Spinal cord (tissue), 10 donors: ENCODE results near the gene FAM120B. TPM values are rescaled to one million over a fixed set of nuclear protein-coding genes. Genes with fewer than 3 reads are reported as not detected.
"Not testable (repeated sequence)": the region's sequence is repeated elsewhere in the genome, so short reads cannot be mapped to it uniquely, and the experiment has no call there.

ENCODE experiments used
- DNase-seq, 6 donors: peaks; one replicate each; pipeline versions ENCODE4 v3.0.0 to v3.0.0-alpha.2; 2013 to 2015; ENCODE audit warnings: low spot score in 6 of 6, low read depth in 4 of 6
- H3K27ac ChIP-seq: one replicate; pipeline ENCODE4 v1.5.1; 2013; ENCODE audit warnings: low read depth, low read length, control low read depth
- H3K27me3 ChIP-seq: one replicate; pipeline ENCODE4 v1.6.1; 2013; ENCODE audit warnings: low read length; ENCODE audit not compliant: control insufficient read depth, insufficient read depth
- H3K36me3 ChIP-seq: one replicate; pipeline ENCODE4 v1.6.1; 2013; ENCODE audit warnings: low read length; ENCODE audit not compliant: control insufficient read depth, insufficient read depth
- H3K4me1 ChIP-seq: one replicate; pipeline ENCODE4 v1.6.1; 2013; ENCODE audit warnings: low read length; ENCODE audit not compliant: control insufficient read depth, insufficient read depth
- H3K4me3 ChIP-seq: one replicate; pipeline ENCODE4 v1.5.1; 2013; ENCODE audit warnings: low read depth, low read length, control low read depth
- H3K9me3 ChIP-seq: one replicate; pipeline ENCODE4 v1.6.1; 2013; ENCODE audit warnings: low read length; ENCODE audit not compliant: control insufficient read depth, insufficient read depth
- WGBS: methylation state at CpG from one replicate; pipeline ENCODE4 v1.1.5; 2013; ENCODE audit warnings: missing lambda C conversion rate; ENCODE audit not compliant: insufficient coverage; 5-methylcytosine and 5-hydroxymethylcytosine counted together
- polyA plus RNA-seq, 2 donors: library from polyadenylated mRNA; unstranded; fragments of 120-200 nt; gene quantifications; one replicate each; pipeline ENCODE4 v1.2.1, GENCODE V29; 2013; ENCODE audit not compliant: insufficient read length in 2 of 2
- total RNA-seq, 2 donors: library from RNA; depleted of rRNA in 1 of 2; stranded (reverse); fragments of 120-200 nt in 1 of 2; fragments of >200 nt in 1 of 2; gene quantifications; one replicate each; pipeline versions ENCODE4 v1.2.3 to v1.2.4, GENCODE V29; 2013 to 2014
- donor health status: healthy.

Gene FAM120B
- total and polyA plus RNA-seq, 4 donors, result 29.0 to 40.2 (median 36.6) TPM

DNA sequence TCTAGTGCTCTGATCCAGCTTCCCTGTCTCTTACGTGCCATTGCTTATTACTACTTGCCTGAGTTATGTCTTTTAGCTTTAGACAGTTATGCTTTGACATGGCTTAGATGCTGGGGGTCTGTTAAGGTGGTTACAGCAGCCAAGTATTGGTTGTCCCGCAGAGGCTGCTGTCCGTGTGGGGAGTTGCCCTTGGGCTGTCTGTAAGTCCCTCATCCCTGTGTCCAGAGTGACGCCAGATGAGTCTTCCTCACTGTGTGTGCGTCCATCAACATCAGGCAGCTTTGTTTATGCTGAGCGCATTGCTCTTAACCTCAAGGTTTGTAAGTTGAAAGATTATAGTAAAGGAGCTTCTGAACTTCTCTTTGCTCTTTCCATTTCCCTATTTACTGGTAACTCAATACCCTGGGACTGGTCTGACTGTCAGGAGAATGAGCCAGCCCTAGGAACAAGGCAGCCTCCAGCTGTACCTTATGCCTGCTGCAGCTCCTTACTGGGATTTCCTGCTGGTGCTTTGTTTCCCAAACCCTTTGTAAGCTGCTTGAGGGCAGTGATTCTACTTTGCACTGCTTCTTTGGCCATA is 7.2 kb downstream of the FAM120B start:
- no peaks in the 10 kb centered on the region for H3K27me3 ChIP-seq
- no peaks in the 10 kb centered on the region for H3K4me1 ChIP-seq
- DNase-seq, result no peak
- no peak overlapping the region for H3K27ac ChIP-seq
- H3K9me3 ChIP-seq, result no peaks in the 10 kb centered on the region
- 85% methylated on average over 3 of the region's 6 CpGs for WGBS
- peaks cover 8% of the 10 kb centered on the region for H3K36me3 ChIP-seq
- no peak overlapping the region for H3K4me3 ChIP-seq

DNA sequence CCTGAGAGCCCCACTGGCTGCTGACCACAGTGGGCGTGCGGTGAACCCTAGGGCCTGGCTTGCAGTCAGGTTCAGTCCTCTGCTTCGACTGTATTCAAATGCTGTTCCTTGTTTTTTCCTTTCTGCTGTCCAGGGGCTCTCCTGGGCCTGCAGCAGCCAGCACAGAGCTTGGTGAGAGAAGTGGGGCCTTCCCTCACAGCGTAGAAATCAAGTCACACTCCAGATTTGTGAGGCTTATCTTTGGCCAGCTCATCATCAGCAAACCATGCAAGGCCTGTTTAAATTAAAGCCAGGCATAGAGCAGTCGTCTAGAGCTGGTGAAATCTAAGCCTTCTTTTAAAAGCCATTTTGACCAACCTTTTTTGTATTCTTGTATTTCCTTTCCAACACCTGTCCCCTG is 8.4 kb downstream of the FAM120B start:
- 91% methylated on average over 5 of the region's 5 CpGs for WGBS
- H3K9me3 ChIP-seq, result no peaks in the 10 kb centered on the region
- H3K36me3 ChIP-seq, result peaks cover 18% of the 10 kb centered on the region
- no peaks in the 10 kb centered on the region for H3K4me1 ChIP-seq
- no peak overlapping the region for H3K27ac ChIP-seq
- no peak for DNase-seq
- H3K27me3 ChIP-seq, result no peaks in the 10 kb centered on the region
- no peak overlapping the region for H3K4me3 ChIP-seq

DNA sequence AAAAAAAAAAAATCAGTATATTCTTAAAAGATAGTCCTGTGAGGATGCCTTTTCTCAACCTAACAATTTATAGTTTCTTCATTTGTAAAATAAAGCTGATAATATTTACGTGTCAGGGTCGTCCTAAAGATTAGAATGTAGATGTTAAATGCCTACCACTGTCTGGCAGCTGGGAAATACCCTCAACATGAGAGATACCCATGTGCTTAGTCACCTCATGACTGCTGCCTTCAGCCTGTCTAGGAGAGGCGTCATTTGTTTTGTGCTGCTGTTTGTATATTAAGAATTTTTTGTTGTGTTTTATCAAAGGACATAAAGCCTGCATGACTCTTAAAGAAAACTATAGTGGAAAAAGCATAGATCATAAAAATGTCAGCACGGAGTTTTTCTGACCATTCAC is 9.5 kb downstream of the FAM120B start:
- no peak for DNase-seq
- Histone ChIP-seq H3K36me3 (peaks cover 20% of the 10 kb centered on the region), H3K4me1 (no peaks in the 10 kb centered on the region), H3K9me3 (no peaks in the 10 kb centered on the region), H3K27me3 (no peaks in the 10 kb centered on the region), H3K27ac (no peak overlapping the region), H3K4me3 (no peak overlapping the region)
- no CpG with 5 or more reads among the region's 4 CpGs for WGBS

DNA sequence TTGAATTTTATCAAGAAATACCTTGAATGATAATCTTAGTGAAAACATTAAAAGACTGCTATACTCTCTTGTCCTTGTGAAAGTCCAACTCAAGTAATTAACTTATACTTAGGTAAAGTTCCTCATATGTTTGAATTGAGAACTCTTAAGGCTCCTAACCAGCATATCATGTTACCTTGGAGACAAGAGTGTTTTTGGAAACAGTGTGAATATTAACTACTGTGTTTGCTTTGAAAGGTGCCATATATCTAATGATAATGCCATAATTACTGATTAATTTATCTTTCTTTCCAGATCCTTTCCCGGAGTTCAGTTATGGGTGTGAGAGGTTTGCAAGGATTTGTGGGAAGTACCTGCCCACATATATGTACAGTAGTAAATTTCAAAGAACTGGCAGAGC is 10.5 kb downstream of the FAM120B start:
- H3K27me3 ChIP-seq, result no peaks in the 10 kb centered on the region
- no peaks in the 10 kb centered on the region for H3K9me3 ChIP-seq
- H3K4me3 ChIP-seq, result no peak overlapping the region
- no peak overlapping the region for H3K27ac ChIP-seq
- no peaks in the 10 kb centered on the region for H3K4me1 ChIP-seq
- peaks cover 20% of the 10 kb centered on the region for H3K36me3 ChIP-seq
- no CpG with 5 or more reads among the region's 1 CpG for WGBS
- no peak for DNase-seq

DNA sequence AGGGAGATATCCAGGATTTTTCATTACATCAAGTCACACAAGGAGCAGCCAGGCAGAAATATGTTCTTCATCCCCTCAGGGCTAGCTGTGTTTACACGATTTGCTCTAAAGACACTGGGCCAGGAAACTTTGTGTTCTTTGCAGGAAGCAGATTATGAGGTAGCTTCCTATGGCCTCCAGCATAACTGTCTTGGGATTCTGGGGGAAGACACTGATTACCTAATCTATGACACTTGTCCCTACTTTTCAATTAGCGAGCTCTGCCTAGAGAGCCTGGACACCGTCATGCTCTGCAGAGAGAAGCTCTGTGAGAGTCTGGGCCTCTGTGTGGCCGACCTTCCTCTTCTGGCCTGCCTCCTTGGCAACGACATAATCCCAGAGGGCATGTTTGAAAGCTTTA is 11.2 kb downstream of the FAM120B start:
- no peak for DNase-seq
- H3K36me3 ChIP-seq, result peaks cover 22% of the 10 kb centered on the region
- H3K27ac ChIP-seq, result no peak overlapping the region
- H3K9me3 ChIP-seq, result no peaks in the 10 kb centered on the region
- WGBS, result 93% methylated on average over 5 of the region's 5 CpGs
- no peaks in the 10 kb centered on the region for H3K27me3 ChIP-seq
- H3K4me1 ChIP-seq, result no peaks in the 10 kb centered on the region
- H3K4me3 ChIP-seq, result no peak overlapping the region

DNA sequence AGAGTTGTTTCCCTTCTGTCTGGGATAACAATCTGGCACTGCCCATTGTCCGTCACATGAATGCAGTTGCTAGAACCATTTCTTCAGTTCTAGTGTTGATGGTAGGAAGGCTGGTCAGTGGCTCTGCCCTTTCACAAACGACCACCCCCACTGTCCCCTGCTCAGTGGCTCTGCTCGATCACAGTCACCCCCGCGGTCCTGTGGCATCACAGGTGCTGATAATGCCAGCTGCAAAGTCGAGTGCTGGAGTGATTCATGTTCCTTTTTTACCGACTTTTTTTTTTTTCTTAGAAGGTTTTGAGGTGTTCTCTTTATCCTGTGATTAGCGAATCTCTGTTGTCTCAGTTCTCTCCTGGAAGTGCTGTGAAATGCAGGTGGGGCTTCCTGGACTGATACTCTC is 22.8 kb downstream of the FAM120B start:
- Histone ChIP-seq H3K4me1 (no peaks in the 10 kb centered on the region), H3K27me3 (no peaks in the 10 kb centered on the region), H3K9me3 (no peaks in the 10 kb centered on the region), H3K36me3 (peaks cover 46% of the 10 kb centered on the region), H3K27ac (no peak overlapping the region), H3K4me3 (no peak overlapping the region)
- no peak for DNase-seq
- WGBS, result 95% methylated on average over 6 of the region's 8 CpGs

DNA sequence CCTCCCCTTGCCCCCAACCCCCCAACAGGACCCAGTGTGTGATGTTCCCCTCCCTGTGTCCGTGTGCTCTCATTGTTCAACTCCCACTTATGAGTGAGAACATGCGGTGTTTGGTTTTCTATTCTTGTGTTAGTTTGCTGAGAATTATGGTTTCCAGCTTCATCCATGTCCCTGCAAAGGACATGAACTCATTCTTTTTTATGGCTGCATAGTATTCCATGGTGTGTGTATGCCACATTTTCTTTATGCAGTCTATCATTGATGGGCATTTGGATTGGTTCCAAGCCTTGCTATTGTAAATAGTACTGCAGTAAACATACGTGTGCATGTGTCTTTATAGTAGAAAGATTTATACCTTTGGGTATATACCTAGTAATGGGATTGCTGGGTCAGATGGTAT is 28.6 kb downstream of the FAM120B start:
- peaks cover 22% of the 10 kb centered on the region for H3K36me3 ChIP-seq
- not testable (repeated sequence) for H3K9me3 ChIP-seq, H3K4me1 ChIP-seq, DNase-seq, H3K27ac ChIP-seq, H3K4me3 ChIP-seq, H3K27me3 ChIP-seq
- no CpG with 5 or more reads among the region's 3 CpGs for WGBS

DNA sequence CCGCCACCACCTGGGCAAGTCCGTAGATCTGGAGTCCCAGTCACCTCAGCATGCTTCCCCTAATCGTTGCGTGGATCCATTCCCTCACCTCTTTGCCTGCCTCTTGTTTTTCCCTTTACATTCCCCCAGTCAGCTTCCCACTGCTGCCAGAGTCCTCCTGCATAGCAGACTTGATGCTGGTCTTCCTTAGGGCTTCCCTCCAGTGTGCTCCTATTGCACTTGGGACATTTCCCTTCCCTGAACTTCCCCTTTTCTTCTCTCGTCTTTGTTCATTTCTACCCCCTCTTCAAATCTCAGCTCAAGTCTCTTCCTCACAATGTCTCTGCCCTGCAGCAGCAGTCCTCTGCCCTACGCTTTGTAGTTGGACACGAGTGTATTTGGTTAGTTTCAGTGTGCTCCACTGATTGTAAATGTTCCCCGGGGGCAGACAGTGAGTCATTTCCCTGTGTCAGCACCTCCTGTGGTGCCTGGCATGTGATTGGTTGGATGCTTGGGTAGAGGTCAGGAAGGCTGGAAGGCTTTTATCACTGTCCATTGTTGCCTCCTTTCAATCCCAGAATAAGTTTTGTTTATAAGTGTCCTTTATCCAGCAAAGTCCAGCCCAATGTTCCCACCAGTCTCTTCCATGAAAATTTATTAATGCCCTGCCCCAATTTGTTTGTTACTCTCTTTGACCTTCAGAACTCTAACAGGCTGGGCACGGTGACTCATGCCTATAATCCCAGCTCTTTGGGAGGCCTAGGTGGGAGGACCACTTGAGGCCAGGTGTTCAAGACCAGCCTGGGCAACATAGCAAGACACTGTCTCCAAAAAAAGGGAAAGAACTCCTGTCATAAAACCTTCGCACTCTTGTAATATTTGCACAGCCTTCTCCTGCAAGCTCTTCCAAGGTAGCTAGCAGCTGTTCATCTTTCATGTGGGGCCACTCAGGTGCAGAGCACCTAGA is 38.3 kb downstream of the FAM120B start:
- peak in 1 of 6 donors; percentile 45 for DNase-seq
- Histone ChIP-seq H3K36me3 (peaks cover 22% of the 10 kb centered on the region), H3K4me3 (no peak overlapping the region), H3K27ac (no peak overlapping the region), H3K4me1 (no peaks in the 10 kb centered on the region), H3K9me3 (no peaks in the 10 kb centered on the region), H3K27me3 (no peaks in the 10 kb centered on the region)
- WGBS, result 49% methylated on average over 8 of the region's 10 CpGs

DNA sequence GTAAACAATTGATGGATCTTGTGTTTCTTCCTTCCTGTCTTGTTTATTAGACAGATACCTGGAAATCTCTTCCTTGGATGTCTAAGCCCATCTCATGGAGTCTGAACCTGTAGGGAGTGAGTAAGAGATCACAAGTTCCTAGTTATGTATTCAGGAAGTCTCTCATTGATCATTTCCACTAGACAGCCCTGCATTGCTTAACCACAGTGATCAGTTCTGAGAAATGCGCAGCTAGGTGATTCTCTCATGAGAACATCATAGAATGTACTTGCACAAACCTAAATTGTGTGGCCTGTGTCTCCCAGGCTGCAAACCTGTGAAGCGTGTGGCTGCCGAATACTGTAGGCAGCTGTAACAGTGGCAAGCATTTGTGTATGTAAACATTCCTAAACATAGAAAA is 39.1 kb downstream of the FAM120B start:
- Histone ChIP-seq H3K4me3 (no peak overlapping the region), H3K36me3 (peaks cover 28% of the 10 kb centered on the region), H3K4me1 (no peaks in the 10 kb centered on the region), H3K27ac (no peak overlapping the region), H3K9me3 (no peaks in the 10 kb centered on the region), H3K27me3 (no peaks in the 10 kb centered on the region)
- WGBS, result 100% methylated on average over 1 of the region's 3 CpGs
- DNase-seq, result no peak

DNA sequence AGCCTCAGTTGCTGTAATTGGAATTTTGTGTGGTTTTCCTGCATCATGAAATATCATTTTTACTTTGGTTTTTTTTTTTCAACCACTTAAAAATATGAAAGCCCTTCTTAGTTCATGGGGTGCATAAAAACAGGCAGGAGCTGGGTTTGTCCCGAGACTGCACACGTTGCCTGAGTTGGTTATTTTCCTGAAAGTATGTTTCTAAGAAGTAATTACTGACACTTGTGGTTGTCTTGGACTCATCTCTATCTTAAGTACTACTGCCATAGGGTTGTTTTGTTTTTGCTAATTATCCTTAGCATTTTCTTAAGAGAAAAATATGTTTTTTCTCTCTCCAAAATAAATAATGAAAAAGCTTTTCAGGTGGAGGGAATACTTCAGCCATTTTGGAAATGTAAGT is 40.1 kb downstream of the FAM120B start:
- Histone ChIP-seq H3K4me3 (no peak overlapping the region), H3K27ac (peak overlapping the region; percentile 8), H3K9me3 (no peaks in the 10 kb centered on the region), H3K36me3 (peaks cover 21% of the 10 kb centered on the region), H3K4me1 (no peaks in the 10 kb centered on the region), H3K27me3 (no peaks in the 10 kb centered on the region)
- WGBS, result no CpG with 5 or more reads among the region's 2 CpGs
- no peak for DNase-seq
